Epidermal melanocyte (primary cell): ENCODE data around the gene GPR132.

Experiments used
- DNase-seq: peaks from one replicate; pipeline ENCODE4 v3.0.0; 2011; ENCODE audit warnings: low spot score; ENCODE audit not compliant: insufficient read length

Gene GPR132

GRCh38 chr14:105062048-105062433 lies 3.2 kb downstream of the GPR132 start:
- DNase-seq, result no peak

GRCh38 chr14:105061428-105062047 lies 3.7 kb downstream of the GPR132 start:
- no peak for DNase-seq

- no peak for DNase-seq
These were observed 4.3 kb downstream of the GPR132 start for GRCh38 chr14:105060751-105061427.

GRCh38 chr14:105059925-105060565 lies 5.2 kb downstream of the GPR132 start:
- DNase-seq, result no peak

GRCh38 chr14:105059035-105059924 lies 6.0 kb downstream of the GPR132 start:
- DNase-seq, result no peak

- DNase-seq, result no peak
These were observed 6.7 kb downstream of the GPR132 start for GRCh38 chr14:105058521-105059034.

GRCh38 chr14:105056303-105056831 lies 8.9 kb downstream of the GPR132 start:
- DNase-seq, result no peak

GRCh38 chr14:105055736-105056302 lies 9.4 kb downstream of the GPR132 start:
- DNase-seq, result no peak

- no peak for DNase-seq
These were observed 9.9 kb downstream of the GPR132 start for GRCh38 chr14:105055334-105055733.

GRCh38 chr14:105053996-105054395 lies 11.2 kb downstream of the GPR132 start:
- DNase-seq, result no peak

GRCh38 chr14:105053421-105053820 lies 11.8 kb downstream of the GPR132 start:
- DNase-seq, result no peak

- DNase-seq, result no peak
These were observed 13.1 kb downstream of the GPR132 start for GRCh38 chr14:105052110-105052458.

GRCh38 chr14:105051182-105052109 lies 13.8 kb downstream of the GPR132 start:
- no peak for DNase-seq

GRCh38 chr14:105050551-105050897 lies 14.7 kb downstream of the GPR132 start:
- peak; percentile 65 for DNase-seq

GRCh38 chr14:105049753-105050550 lies 15.3 kb downstream of the GPR132 start:
- no peak for DNase-seq

GRCh38 chr14:105047283-105048016 lies 17.8 kb downstream of the GPR132 start:
- DNase-seq, result peak; percentile 1

- no peak for DNase-seq
These were observed 18.3 kb downstream of the GPR132 start for GRCh38 chr14:105046891-105047282.

GRCh38 chr14:105045710-105046326 lies 19.4 kb downstream of the GPR132 start:
- DNase-seq, result peak; percentile 95
